IMR-90 (cell line): ENCODE measurements around the gene LEKR1. TPM values are rescaled to one million over a fixed set of nuclear protein-coding genes. Genes with fewer than 3 reads are reported as not detected.

ENCODE experiments used
- ATAC-seq: fragments of 200-7000 bp; cut with Tn5 transposase; 2 replicates; pipeline ENCODE4 v1.9.1; 2020; ENCODE audit warnings: low read depth, mild to moderate bottlenecking, moderate library complexity
- BruUV-seq: library from RNA; stranded (reverse); fragments of 400-500 nt; replicated peaks from 2 replicates; lab custom pipeline; 2021; lab: Mats Ljungman, UMichigan
- CTCF ChIA-PET: fragments of 300-600 bp; formaldehyde crosslinking; extraction: SDS; loops from one replicate; lab custom pipeline; 2021; ENCODE audit warnings: antibody characterized with exemption; lab: Yijun Ruan, JAX
- POLR2A ChIA-PET: fragments of 300-600 bp; sonication (Branson Sonifier 250); formaldehyde crosslinking; loops from one replicate; lab custom pipeline; 2022; ENCODE audit warnings: antibody characterized with exemption; ENCODE audit not compliant: unreplicated experiment; lab: Charles Lee
- DNase-seq: peaks from one replicate; pipeline ENCODE4 v3.0.0; 2013
- H2AFZ ChIP-seq: replicated peaks from 2 replicates; pipeline ENCODE3; 2013; ENCODE audit warnings: low read length, mild to moderate bottlenecking; ENCODE audit not compliant: poor library complexity
- H2AK5ac ChIP-seq: 2 replicates; pipeline ENCODE4 v1.6.1; 2013; ENCODE audit warnings: low read depth, low read length, inconsistent platforms
- H2AK9ac ChIP-seq: replicated peaks from 2 replicates; pipeline ENCODE3; 2013; ENCODE audit warnings: mild to moderate bottlenecking, low read depth, low read length, moderate library complexity; ENCODE audit not compliant: poor library complexity
- H2BK120ac ChIP-seq: 2 replicates; pipeline ENCODE4 v1.6.1; 2013; ENCODE audit warnings: low read depth, low read length, inconsistent platforms
- H2BK15ac ChIP-seq: 3 replicates; pipeline ENCODE4 v1.6.1; 2013; ENCODE audit warnings: low read depth, low read length, inconsistent platforms
- H2BK20ac ChIP-seq: 2 replicates; pipeline ENCODE4 v1.6.1; 2013; ENCODE audit warnings: low read depth, mild to moderate bottlenecking, inconsistent platforms, low read length, moderate library complexity
- H2BK5ac ChIP-seq: 2 replicates; pipeline ENCODE4 v1.6.1; 2013; ENCODE audit warnings: mild to moderate bottlenecking, low read depth, low read length, inconsistent platforms; ENCODE audit not compliant: poor library complexity, severe bottlenecking
- H3K14ac ChIP-seq: replicated peaks from 2 replicates; pipeline ENCODE4 v1.6.1; 2013; ENCODE audit warnings: low read depth, low read length, inconsistent platforms
- H3K18ac ChIP-seq: 2 replicates; pipeline ENCODE4 v1.6.1; 2013; ENCODE audit warnings: low read depth, low read length, control low read depth
- H3K23ac ChIP-seq: 2 replicates; pipeline ENCODE4 v1.6.1; 2013; ENCODE audit warnings: low read depth, low read length, inconsistent platforms
- H3K27ac ChIP-seq: 2 replicates; pipeline ENCODE4 v1.5.1; 2013; ENCODE audit warnings: mild to moderate bottlenecking, control low read depth, low read length; ENCODE audit not compliant: insufficient read depth
- H3K27me3 ChIP-seq: 2 replicates; pipeline ENCODE4 v1.6.1; 2013; ENCODE audit warnings: low read length; ENCODE audit not compliant: control insufficient read depth, insufficient read depth
- H3K36me3 ChIP-seq: 2 replicates; pipeline ENCODE4 v1.6.1; 2013; ENCODE audit warnings: low read length, mixed read lengths; ENCODE audit not compliant: control insufficient read depth, insufficient read depth
- H3K4ac ChIP-seq: 2 replicates; pipeline ENCODE4 v1.6.1; 2013; ENCODE audit warnings: low read depth, low read length, inconsistent platforms
- H3K4me1 ChIP-seq: 2 replicates; pipeline ENCODE4 v1.6.1; 2013; ENCODE audit warnings: low read length, mixed read lengths; ENCODE audit not compliant: control insufficient read depth, insufficient read depth
- H3K4me2 ChIP-seq: 2 replicates; pipeline ENCODE4 v1.6.1; 2013; ENCODE audit warnings: low read depth, mild to moderate bottlenecking, control low read depth, low read length, moderate library complexity
- H3K4me3 ChIP-seq: 2 replicates; pipeline ENCODE4 v1.5.1; 2013; ENCODE audit warnings: low read depth, mild to moderate bottlenecking, control low read depth, low read length, moderate library complexity; ENCODE audit not compliant: insufficient read depth
- H3K56ac ChIP-seq: 2 replicates; pipeline ENCODE4 v1.6.1; 2013; ENCODE audit warnings: low read length, inconsistent platforms; ENCODE audit not compliant: insufficient read depth; ENCODE audit errors: extremely low read depth
- H3K79me1 ChIP-seq, 2 experiments: 2 replicates each; pipeline ENCODE4 v1.6.1; 2013; ENCODE audit warnings: low read length in 2 of 2, inconsistent platforms in 1 of 2, low read depth in 1 of 2
- H3K9ac ChIP-seq: 2 replicates; pipeline ENCODE4 v1.6.1; 2013; ENCODE audit warnings: low read depth, low read length, control low read depth
- H3K9me1 ChIP-seq: 2 replicates; pipeline ENCODE4 v1.6.1; 2013; ENCODE audit warnings: low read length, inconsistent platforms; ENCODE audit not compliant: insufficient read depth
- H3K9me3 ChIP-seq: 2 replicates; pipeline ENCODE4 v1.6.1; 2013; ENCODE audit warnings: low read length; ENCODE audit not compliant: control insufficient read depth, insufficient read depth
- H4K20me1 ChIP-seq: 2 replicates; pipeline ENCODE4 v1.6.1; 2013; ENCODE audit warnings: low read length, inconsistent platforms; ENCODE audit not compliant: insufficient read depth
- H4K5ac ChIP-seq: 2 replicates; pipeline ENCODE4 v1.6.1; 2013; ENCODE audit warnings: mild to moderate bottlenecking, low read depth, low read length, control low read depth
- H4K8ac ChIP-seq, 2 experiments: 2 replicates each; pipeline ENCODE4 v1.6.1; 2013; ENCODE audit warnings: low read depth in 2 of 2, low read length in 2 of 2, control low read depth in 1 of 2, inconsistent platforms in 1 of 2
- H4K91ac ChIP-seq: 2 replicates; pipeline ENCODE4 v1.6.1; 2013; ENCODE audit warnings: low read depth, low read length, inconsistent platforms; ENCODE audit not compliant: insufficient read depth
- RAD21 ChIP-seq: IDR thresholded peaks from 2 replicates; pipeline ENCODE4 v1.6.1; 2012; ENCODE audit warnings: low read length, improper control_type of control experiment
- SMC3 ChIP-seq: fragments of 150-350 bp; IDR thresholded peaks from 2 replicates; pipeline ENCODE4 v1.6.1; 2016; ENCODE audit warnings: low read depth, mild to moderate bottlenecking, antibody characterized with exemption, low read length, moderate library complexity
- dilution Hi-C: fragments of 300-500 bp; cut with HindIII; formaldehyde crosslinking; loops from one replicate; pipeline ENCODE4 v1.14.3; 2018; ENCODE audit warnings: low sequenced_read_pairs; ENCODE audit not compliant: unreplicated experiment
- in situ Hi-C: fragments of 300-500 bp; cut with MboI; formaldehyde crosslinking; loops from 3 replicates; pipeline ENCODE4 v1.14.3; 2019; ENCODE audit warnings: low sequenced_read_pairs, inconsistent platforms, mixed read lengths
- intact Hi-C: fragments of 100-400 bp; cut with micrococcal nuclease; formaldehyde crosslinking; loops from 2 replicates; pipeline ENCODE4 v1.10.0; 2022
- polyA plus RNA-seq, 3 experiments: library from polyadenylated mRNA; depleted of rRNA; stranded (reverse); fragments of >200 nt; gene quantifications; 2 replicates each; pipeline ENCODE4 v1.2.3, GENCODE V29; 2012; ENCODE audit warnings: low replicate concordance in 1 of 3
- total RNA-seq: library from RNA; depleted of rRNA; stranded (reverse); fragments of >200 nt; gene quantifications from 2 replicates; pipeline ENCODE4 v1.2.3, GENCODE V29; 2012

The LEKR1 gene
- total and polyA plus RNA-seq, 2 of the 4 experiments (the other 2 are of a cell fraction), result 0.19 to 0.36 TPM

- no peak overlapping the region for H2AK5ac ChIP-seq
- no peak overlapping the region for H3K4ac ChIP-seq
- no peaks in the 10 kb centered on the region for H3K27me3 ChIP-seq
- no peak overlapping the region for H3K4me2 ChIP-seq
- in situ Hi-C loops, result no loop called here
- no peak overlapping the region for H3K9ac ChIP-seq
- no peak overlapping the region for H3K14ac ChIP-seq
- TF ChIP-seq RAD21 (no peak), SMC3 (no peak)
- H4K20me1 ChIP-seq, result no peaks in the 10 kb centered on the region
- no peak overlapping the region for H2BK15ac ChIP-seq
- DNase-seq (no peak), ATAC-seq (no peak)
- no peak overlapping the region for H3K56ac ChIP-seq
- no peak overlapping the region for H3K18ac ChIP-seq
- no peak overlapping the region for H3K4me3 ChIP-seq
- no peak overlapping the region for H2BK5ac ChIP-seq
- H3K9me3 ChIP-seq, result no peaks in the 10 kb centered on the region
- H3K27ac ChIP-seq, result no peak overlapping the region
- intact Hi-C loops, result no loop called here
- H3K79me1 ChIP-seq, result no peaks in the 10 kb centered on the region
- no peaks in the 10 kb centered on the region for H3K4me1 ChIP-seq
- no peaks in the 10 kb centered on the region for H3K36me3 ChIP-seq
- no TSS peak for BruUV-seq
- dilution Hi-C loops, result no loop called here
- no peak overlapping the region for H2AFZ ChIP-seq
- H2BK20ac ChIP-seq, result no peak overlapping the region
- no peak overlapping the region for H4K8ac ChIP-seq
- no peak overlapping the region for H4K91ac ChIP-seq
- ChIA-PET POLR2A (no interaction called here), CTCF (no interaction called here)
- no peak overlapping the region for H3K23ac ChIP-seq
- H4K5ac ChIP-seq, result no peak overlapping the region
- H3K9me1 ChIP-seq, result no peaks in the 10 kb centered on the region
- H2AK9ac ChIP-seq, result no peak overlapping the region
- no peak overlapping the region for H2BK120ac ChIP-seq
Measured at GRCh38 chr3:156860873-156861272, 34.7 kb downstream of the LEKR1 start.
